Parathyroid adenoma (tissue), 2 donors: Measurements from ENCODE around the gene IL1RAPL1.

Experiments
- H2AFZ ChIP-seq: fragments of 300-600 bp; sonication (generic); one replicate; pipeline ENCODE4 v1.7.0; 2017; ENCODE audit warnings: antibody characterized with exemption, mild to moderate bottlenecking
- H3K27ac ChIP-seq: fragments of 300-600 bp; sonication (generic); one replicate; pipeline ENCODE4 v1.7.0; 2017
- H3K27me3 ChIP-seq: fragments of 300-600 bp; sonication (generic); one replicate; pipeline ENCODE4 v1.7.0; 2017; ENCODE audit warnings: low read length; ENCODE audit not compliant: control insufficient read depth, insufficient read depth
- H3K36me3 ChIP-seq: fragments of 300-600 bp; sonication (generic); one replicate; pipeline ENCODE4 v1.7.0; 2017; ENCODE audit warnings: low read length; ENCODE audit not compliant: control insufficient read depth, insufficient read depth
- H3K4me1 ChIP-seq: fragments of 300-600 bp; sonication (generic); one replicate; pipeline ENCODE4 v1.7.0; 2017; ENCODE audit warnings: control low read depth
- H3K4me2 ChIP-seq: fragments of 300-600 bp; sonication (generic); one replicate; pipeline ENCODE4 v1.7.0; 2017; ENCODE audit warnings: low read length
- H3K4me3 ChIP-seq: fragments of 300-600 bp; sonication (generic); one replicate; pipeline ENCODE4 v1.7.0; 2017; ENCODE audit warnings: low read depth, low read length
- H3K79me2 ChIP-seq: fragments of 300-600 bp; sonication (generic); one replicate; pipeline ENCODE4 v1.7.0; 2017; ENCODE audit warnings: control low read depth
- H3K9ac ChIP-seq: fragments of 300-600 bp; sonication (generic); one replicate; pipeline ENCODE4 v1.7.0; 2017; ENCODE audit warnings: mild to moderate bottlenecking
- H3K9me3 ChIP-seq: fragments of 300-600 bp; sonication (generic); one replicate; pipeline ENCODE4 v1.7.0; 2017; ENCODE audit warnings: low read length; ENCODE audit not compliant: control insufficient read depth
- TF ChIP-seq, protein P1 (sequence below): fragments of 300-600 bp; sonication (generic); IDR thresholded peaks from one replicate; pipeline ENCODE4 v1.7.0; 2017; ENCODE audit warnings: antibody characterized with exemption, mild to moderate bottlenecking
- donor health status: primary hyperparathyroidism.

The IL1RAPL1 gene

DNA sequence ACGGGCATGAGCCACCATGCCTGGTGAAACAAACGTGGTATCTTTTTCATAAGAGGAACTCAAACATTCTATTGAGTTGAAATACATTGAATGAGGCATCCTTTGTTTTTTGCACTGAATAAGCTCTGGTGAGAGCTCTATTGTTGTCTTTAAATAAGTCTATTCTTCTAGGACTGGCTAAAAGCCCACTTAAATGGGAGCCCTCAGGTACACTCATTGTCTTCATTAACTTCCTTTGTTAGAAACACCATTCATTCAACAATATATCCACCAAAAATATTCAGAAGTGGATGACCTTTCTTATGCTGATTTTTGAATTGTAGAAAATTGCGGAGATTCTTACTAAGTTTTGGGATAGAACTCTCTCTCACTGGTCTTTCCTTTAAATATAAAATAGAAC is 568.0 kb downstream of the IL1RAPL1 start:
- Histone ChIP-seq H3K36me3 (no peaks in the 10 kb centered on the region), H3K4me2 (no peak overlapping the region), H3K27ac (no peak overlapping the region), H3K4me3 (no peak overlapping the region), H3K4me1 (no peaks in the 10 kb centered on the region), H3K9me3 (no peaks in the 10 kb centered on the region), H3K9ac (no peak overlapping the region), H3K27me3 (no peaks in the 10 kb centered on the region), H2AFZ (no peak overlapping the region), H3K79me2 (no peaks in the 10 kb centered on the region)
- TF ChIP-seq, protein P1, sequence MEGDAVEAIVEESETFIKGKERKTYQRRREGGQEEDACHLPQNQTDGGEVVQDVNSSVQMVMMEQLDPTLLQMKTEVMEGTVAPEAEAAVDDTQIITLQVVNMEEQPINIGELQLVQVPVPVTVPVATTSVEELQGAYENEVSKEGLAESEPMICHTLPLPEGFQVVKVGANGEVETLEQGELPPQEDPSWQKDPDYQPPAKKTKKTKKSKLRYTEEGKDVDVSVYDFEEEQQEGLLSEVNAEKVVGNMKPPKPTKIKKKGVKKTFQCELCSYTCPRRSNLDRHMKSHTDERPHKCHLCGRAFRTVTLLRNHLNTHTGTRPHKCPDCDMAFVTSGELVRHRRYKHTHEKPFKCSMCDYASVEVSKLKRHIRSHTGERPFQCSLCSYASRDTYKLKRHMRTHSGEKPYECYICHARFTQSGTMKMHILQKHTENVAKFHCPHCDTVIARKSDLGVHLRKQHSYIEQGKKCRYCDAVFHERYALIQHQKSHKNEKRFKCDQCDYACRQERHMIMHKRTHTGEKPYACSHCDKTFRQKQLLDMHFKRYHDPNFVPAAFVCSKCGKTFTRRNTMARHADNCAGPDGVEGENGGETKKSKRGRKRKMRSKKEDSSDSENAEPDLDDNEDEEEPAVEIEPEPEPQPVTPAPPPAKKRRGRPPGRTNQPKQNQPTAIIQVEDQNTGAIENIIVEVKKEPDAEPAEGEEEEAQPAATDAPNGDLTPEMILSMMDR, result no peak

DNA sequence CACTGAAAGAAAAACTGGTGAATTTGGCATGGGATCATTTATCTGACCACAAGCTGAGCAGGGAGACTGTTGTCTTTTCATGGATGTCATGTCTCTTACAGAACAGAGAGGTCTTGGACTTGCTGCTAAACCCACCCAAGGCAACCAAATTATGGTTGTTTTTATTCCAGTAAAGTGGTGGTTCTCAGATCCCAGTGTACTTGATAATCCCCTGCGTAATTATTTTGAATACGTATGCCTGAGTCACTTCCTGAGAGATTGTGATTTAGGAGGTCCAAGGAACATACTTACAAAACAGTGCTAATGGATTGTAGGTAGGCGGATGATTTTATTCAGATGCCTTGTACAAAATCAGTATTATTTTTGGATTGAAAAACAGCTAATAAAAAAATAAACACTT is 585.6 kb downstream of the IL1RAPL1 start:
- no peaks in the 10 kb centered on the region for H3K27me3 ChIP-seq
- no peaks in the 10 kb centered on the region for H3K9me3 ChIP-seq
- H3K79me2 ChIP-seq, result no peaks in the 10 kb centered on the region
- H3K4me3 ChIP-seq, result no peak overlapping the region
- TF ChIP-seq, protein P1, result no peak
- H3K36me3 ChIP-seq, result no peaks in the 10 kb centered on the region
- H2AFZ ChIP-seq, result no peak overlapping the region
- H3K4me2 ChIP-seq, result no peak overlapping the region
- no peak overlapping the region for H3K9ac ChIP-seq
- H3K27ac ChIP-seq, result no peak overlapping the region
- no peaks in the 10 kb centered on the region for H3K4me1 ChIP-seq

DNA sequence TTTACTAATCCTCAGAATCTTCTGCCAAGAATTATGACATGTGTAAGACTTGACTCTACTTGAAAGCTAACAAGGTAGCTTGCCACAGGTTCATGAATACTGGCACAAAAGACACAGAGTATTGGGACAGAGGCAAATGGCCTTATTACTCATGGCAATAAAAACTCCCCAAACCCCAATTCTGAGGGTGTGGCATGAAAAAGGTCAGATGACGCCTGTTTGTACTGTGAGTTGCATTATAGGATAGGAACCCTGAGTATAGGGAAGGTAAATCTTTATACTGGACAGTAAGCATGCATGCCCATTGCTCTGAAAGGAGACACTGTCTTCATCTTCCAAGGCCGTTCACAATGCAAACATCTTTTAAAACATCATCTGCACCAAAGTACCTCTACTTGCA is 600.0 kb downstream of the IL1RAPL1 start:
- Histone ChIP-seq H3K79me2 (no peaks in the 10 kb centered on the region), H3K9ac (no peak overlapping the region), H3K4me1 (no peaks in the 10 kb centered on the region), H3K4me2 (no peak overlapping the region), H3K36me3 (no peaks in the 10 kb centered on the region), H3K9me3 (no peaks in the 10 kb centered on the region), H3K27me3 (no peaks in the 10 kb centered on the region), H3K4me3 (no peak overlapping the region), H3K27ac (no peak overlapping the region), H2AFZ (no peak overlapping the region)
- TF ChIP-seq, protein P1, result no peak

DNA sequence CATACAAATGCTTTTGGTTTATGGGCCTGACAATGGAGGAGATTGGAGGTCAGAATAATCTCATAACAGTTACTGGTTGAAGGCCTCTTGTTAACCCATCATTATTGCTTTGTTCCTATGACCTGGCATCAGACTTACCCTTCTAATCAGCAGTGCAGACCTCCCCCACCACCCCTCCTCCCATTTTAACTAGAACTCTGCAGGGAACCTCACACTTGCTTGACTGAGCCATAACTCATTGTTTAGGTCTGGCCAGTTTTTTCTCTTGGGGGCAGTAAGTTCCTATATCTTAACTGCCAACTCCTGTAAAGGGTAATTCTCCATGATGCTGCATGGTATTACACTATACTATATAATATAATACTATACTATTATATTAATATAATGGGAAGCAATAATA is 609.3 kb downstream of the IL1RAPL1 start:
- Histone ChIP-seq H3K27me3 (no peaks in the 10 kb centered on the region), H3K36me3 (no peaks in the 10 kb centered on the region), H3K9ac (no peak overlapping the region), H3K79me2 (no peaks in the 10 kb centered on the region), H3K27ac (no peak overlapping the region), H3K4me3 (no peak overlapping the region), H2AFZ (no peak overlapping the region), H3K4me2 (no peak overlapping the region), H3K9me3 (no peaks in the 10 kb centered on the region), H3K4me1 (no peaks in the 10 kb centered on the region)
- TF ChIP-seq, protein P1, result no peak

DNA sequence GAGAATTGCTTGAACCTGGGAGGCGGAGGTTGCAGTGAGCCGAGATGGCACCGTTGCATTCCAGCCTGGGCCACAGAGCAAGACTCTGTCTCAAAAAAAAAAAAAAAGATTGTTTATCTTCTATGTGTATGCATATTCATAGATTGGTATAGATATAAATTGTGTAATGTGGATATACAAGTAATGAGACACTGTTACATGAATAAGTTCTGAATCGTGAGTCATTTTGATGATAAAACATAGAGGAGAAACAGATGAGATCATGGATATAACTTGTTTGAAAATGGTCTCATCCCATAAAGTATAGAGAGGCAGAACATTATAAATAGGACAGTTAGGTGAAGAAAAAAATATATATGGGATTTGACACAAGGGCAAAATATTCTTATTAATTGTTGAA is 628.0 kb downstream of the IL1RAPL1 start:
- H3K9me3 ChIP-seq, result no peaks in the 10 kb centered on the region
- no peak overlapping the region for H3K4me3 ChIP-seq
- no peaks in the 10 kb centered on the region for H3K27me3 ChIP-seq
- H3K27ac ChIP-seq, result no peak overlapping the region
- H3K4me1 ChIP-seq, result no peaks in the 10 kb centered on the region
- H3K79me2 ChIP-seq, result no peaks in the 10 kb centered on the region
- no peak overlapping the region for H3K4me2 ChIP-seq
- TF ChIP-seq, protein P1, result no peak
- H2AFZ ChIP-seq, result no peak overlapping the region
- H3K36me3 ChIP-seq, result no peaks in the 10 kb centered on the region
- no peak overlapping the region for H3K9ac ChIP-seq
